ENCODE data around the gene ABCA2.

The ABCA2 gene

GRCh38 chr9:137049544-137050449, 21.8 kb upstream of the ABCA2 start:
- no peak for DNase-seq (ENCODE audit: low read depth, low spot score)
- H3K4me3 ChIP-seq (ENCODE audit: low read length), result no peak overlapping the region

- no peak overlapping the region for H3K4me3 ChIP-seq (ENCODE audit: low read length)
- DNase-seq (ENCODE audit: low read depth, low spot score), result no peak
Observed at GRCh38 chr9:137048655-137049543, 20.9 kb upstream of the ABCA2 start.

GRCh38 chr9:137046088-137046787, 18.2 kb upstream of the ABCA2 start, which contains the start of gene NPDC1:
NPDC1 (minus strand) TSS chr9:137046177; CDS start chr9:137045989, 188 bp downstream.
- peak within 1 kb of the TSS; percentile 59 for H3K4me3 ChIP-seq (ENCODE audit: low read length)
- DNase-seq (ENCODE audit: low read depth, low spot score), result peak; percentile 55

GRCh38 chr9:137045294-137046087, 17.5 kb upstream of the ABCA2 start:
- no peak for DNase-seq (ENCODE audit: low read depth, low spot score)
- peak overlapping the region; percentile 59 for H3K4me3 ChIP-seq (ENCODE audit: low read length)

- H3K4me3 ChIP-seq (ENCODE audit: low read length), result no peak overlapping the region
Observed at GRCh38 chr9:137044502-137045177, 16.6 kb upstream of the ABCA2 start.

GRCh38 chr9:137044037-137044436, 16.0 kb upstream of the ABCA2 start:
- no peak overlapping the region for H3K4me3 ChIP-seq (ENCODE audit: low read length)
- DNase-seq (ENCODE audit: low read depth, low spot score), result no peak

More at GRCh38 chr9:137044502-137045177, 16.6 kb upstream of the ABCA2 start:
- no peak for DNase-seq (ENCODE audit: low read depth, low spot score)

- no peak overlapping the region for H3K4me3 ChIP-seq (ENCODE audit: low read length)
- no peak for DNase-seq (ENCODE audit: low read depth, low spot score)
Observed at GRCh38 chr9:137042751-137043727, 15.0 kb upstream of the ABCA2 start.

- DNase-seq (ENCODE audit: low read depth, low spot score), result no peak
- H3K4me3 ChIP-seq (ENCODE audit: low read length), result no peak overlapping the region
Observed at GRCh38 chr9:137041124-137041523, 13.1 kb upstream of the ABCA2 start.

GRCh38 chr9:137040568-137040967, 12.5 kb upstream of the ABCA2 start:
- no peak overlapping the region for H3K4me3 ChIP-seq (ENCODE audit: low read length)
- no peak for DNase-seq (ENCODE audit: low read depth, low spot score)

- DNase-seq (ENCODE audit: low read depth, low spot score), result no peak
- no peak overlapping the region for H3K4me3 ChIP-seq (ENCODE audit: low read length)
Observed at GRCh38 chr9:137039611-137040366, 11.8 kb upstream of the ABCA2 start.

GRCh38 chr9:137038916-137039315, 10.9 kb upstream of the ABCA2 start:
- no peak for DNase-seq (ENCODE audit: low read depth, low spot score)
- no peak overlapping the region for H3K4me3 ChIP-seq (ENCODE audit: low read length)

- DNase-seq (ENCODE audit: low read depth, low spot score), result no peak
- H3K4me3 ChIP-seq (ENCODE audit: low read length), result no peak overlapping the region
Observed at GRCh38 chr9:137037483-137037882, 9.4 kb upstream of the ABCA2 start.

GRCh38 chr9:137037035-137037434, 9.0 kb upstream of the ABCA2 start:
- H3K4me3 ChIP-seq (ENCODE audit: low read length), result no peak overlapping the region
- no peak for DNase-seq (ENCODE audit: low read depth, low spot score)

- H3K4me3 ChIP-seq (ENCODE audit: low read length), result no peak overlapping the region
- DNase-seq (ENCODE audit: low read depth, low spot score), result no peak
Observed at GRCh38 chr9:137035937-137036336, 7.9 kb upstream of the ABCA2 start.

- no peak overlapping the region for H3K4me3 ChIP-seq (ENCODE audit: low read length)
- no peak for DNase-seq (ENCODE audit: low read depth, low spot score)
Observed at GRCh38 chr9:137035507-137035834, 7.4 kb upstream of the ABCA2 start.
